NAMALWA (cell line): ENCODE data around the gene SMG7.
"Not testable (repeated sequence)": the region's sequence is repeated elsewhere in the genome, so short reads cannot be mapped to it uniquely, and the experiment has no call there.

Experiments
- DNase-seq: peaks from one replicate; pipeline ENCODE4 v3.0.0-alpha.2; 2015; ENCODE audit warnings: low spot score

Gene SMG7, protein sequence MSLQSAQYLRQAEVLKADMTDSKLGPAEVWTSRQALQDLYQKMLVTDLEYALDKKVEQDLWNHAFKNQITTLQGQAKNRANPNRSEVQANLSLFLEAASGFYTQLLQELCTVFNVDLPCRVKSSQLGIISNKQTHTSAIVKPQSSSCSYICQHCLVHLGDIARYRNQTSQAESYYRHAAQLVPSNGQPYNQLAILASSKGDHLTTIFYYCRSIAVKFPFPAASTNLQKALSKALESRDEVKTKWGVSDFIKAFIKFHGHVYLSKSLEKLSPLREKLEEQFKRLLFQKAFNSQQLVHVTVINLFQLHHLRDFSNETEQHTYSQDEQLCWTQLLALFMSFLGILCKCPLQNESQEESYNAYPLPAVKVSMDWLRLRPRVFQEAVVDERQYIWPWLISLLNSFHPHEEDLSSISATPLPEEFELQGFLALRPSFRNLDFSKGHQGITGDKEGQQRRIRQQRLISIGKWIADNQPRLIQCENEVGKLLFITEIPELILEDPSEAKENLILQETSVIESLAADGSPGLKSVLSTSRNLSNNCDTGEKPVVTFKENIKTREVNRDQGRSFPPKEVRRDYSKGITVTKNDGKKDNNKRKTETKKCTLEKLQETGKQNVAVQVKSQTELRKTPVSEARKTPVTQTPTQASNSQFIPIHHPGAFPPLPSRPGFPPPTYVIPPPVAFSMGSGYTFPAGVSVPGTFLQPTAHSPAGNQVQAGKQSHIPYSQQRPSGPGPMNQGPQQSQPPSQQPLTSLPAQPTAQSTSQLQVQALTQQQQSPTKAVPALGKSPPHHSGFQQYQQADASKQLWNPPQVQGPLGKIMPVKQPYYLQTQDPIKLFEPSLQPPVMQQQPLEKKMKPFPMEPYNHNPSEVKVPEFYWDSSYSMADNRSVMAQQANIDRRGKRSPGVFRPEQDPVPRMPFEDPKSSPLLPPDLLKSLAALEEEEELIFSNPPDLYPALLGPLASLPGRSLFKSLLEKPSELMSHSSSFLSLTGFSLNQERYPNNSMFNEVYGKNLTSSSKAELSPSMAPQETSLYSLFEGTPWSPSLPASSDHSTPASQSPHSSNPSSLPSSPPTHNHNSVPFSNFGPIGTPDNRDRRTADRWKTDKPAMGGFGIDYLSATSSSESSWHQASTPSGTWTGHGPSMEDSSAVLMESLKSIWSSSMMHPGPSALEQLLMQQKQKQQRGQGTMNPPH

DNA sequence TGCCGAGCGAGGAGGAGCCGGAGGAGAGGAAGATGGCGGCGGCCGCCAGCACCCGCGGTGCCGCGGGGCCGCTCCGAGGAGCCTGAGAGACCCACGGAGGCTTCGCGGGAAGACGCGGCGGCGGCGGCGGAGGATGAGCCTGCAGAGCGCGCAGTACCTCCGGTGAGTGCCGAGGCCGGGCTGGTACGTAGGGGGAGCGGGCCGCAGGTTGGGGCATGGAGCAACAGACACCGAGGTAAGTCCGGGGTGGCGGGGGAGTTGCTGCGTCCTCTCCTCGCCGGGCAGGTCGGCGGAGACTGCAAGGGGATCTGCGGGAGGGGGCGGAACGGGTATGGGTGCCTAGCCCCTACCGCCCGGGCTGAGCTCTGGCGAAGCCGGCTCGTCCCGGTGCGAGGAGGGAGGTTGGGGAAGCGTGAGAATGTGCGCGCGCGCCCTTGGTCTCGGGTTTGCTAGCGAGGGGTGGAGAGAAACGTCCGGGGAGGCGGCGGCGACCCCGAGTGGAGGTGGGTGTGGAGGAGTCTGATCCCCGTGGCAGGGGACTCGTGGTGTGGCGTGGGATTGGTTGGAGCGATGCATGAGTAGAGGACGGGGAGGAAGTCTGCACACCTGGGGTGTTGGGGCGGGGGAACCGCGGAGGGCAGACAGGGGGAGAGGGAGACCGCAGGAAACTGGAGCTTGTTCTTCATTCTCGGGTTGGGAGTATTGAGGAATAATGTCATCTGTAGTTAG is at the start of gene SMG7:
TSS of gene SMG7 (plus strand) at position 12 of the 729 bp plus-strand sequence. CDS start at position 134, 122 bp downstream.
- peak; percentile 83 for DNase-seq

DNA sequence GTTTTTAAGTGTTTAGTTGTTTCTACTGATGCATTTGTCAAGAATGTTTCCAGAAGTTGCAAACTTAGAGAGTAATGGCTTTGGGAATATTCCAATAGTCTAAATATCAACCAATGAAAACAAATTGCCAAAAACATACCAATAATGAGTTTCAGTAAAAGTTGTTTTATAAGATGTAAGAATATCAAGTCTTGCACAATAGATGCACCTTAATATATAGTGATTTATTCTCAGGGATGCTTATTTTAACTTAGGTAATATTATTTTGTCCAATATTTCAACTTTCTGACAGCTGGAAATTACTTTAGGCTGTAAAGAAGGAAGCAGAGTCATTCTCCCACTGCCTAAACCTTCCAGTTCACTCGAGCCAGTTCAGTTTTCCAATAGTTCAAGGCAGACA is 48.8 kb upstream of the SMG7 start:
- DNase-seq = no peak

DNA sequence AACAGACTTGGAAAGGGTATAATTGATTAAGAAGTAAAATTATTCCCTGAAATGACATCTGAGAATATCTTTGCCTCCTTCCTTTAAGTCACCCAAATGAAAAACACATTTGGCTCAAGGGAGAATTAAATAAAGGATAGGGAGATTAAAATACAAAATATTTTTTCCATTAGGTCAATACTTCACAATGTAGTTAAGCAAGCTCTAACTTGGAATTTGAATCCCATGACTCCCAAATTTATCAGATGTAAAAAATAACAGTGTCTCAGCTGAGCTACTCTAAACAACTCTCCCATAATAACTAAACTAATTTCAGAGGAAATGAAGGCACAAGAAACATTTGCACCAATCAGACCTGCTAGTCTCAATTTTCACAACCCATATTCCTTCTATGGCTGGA is 47.6 kb upstream of the SMG7 start:
- no peak for DNase-seq

DNA sequence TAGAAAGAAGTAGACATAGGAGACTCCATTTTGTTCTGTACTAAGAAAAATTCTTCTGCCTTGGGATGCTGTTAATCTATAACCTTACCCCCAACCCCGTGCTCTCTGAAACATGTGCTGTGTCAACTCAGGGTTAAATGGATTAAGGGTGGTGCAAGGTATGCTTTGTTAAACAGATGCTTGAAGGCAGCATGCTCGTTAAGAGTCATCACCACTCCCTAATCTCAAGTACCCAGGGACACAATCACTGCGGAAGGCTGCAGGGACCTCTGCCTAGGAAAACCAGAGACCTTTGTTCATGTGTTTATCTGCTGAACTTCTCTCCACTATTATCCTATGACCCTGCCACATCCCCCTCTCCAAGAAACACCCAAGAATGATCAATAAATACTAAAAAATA is 44.7 kb upstream of the SMG7 start:
- DNase-seq = not testable (repeated sequence)

DNA sequence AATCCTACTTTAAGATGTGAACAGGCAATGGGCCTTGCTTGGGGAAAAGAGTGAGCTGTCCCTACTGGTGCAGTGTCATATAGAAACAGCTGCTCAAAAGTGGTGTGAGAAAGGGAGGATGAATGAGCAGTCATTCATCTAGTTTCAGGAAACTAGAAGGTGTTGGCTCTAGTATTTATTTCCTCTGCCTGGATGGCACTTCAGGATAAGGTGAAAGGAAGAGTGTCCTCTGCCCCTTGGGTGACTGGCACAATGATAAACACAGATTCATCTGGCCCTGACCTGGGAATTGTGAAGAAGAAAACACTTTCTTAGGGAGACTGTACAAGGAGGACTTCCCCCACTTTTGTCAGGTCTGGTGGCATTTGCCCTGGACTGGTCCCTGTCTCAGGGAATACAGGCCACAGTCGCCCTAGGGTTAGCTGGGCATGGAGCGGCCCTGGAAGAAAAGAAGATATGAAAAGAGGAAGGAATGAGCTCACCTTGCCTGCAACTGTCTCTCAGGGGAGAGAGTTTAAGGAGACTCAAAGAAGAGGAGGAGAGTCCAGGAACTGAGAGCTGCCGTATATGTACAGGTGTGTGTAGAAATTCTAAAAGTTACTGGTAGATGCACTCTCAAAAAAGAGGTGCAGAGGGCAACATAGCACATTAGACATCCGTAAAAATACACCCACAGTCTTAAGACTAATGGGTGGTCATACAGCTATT is 40.3 kb upstream of the SMG7 start:
- DNase-seq = no peak

DNA sequence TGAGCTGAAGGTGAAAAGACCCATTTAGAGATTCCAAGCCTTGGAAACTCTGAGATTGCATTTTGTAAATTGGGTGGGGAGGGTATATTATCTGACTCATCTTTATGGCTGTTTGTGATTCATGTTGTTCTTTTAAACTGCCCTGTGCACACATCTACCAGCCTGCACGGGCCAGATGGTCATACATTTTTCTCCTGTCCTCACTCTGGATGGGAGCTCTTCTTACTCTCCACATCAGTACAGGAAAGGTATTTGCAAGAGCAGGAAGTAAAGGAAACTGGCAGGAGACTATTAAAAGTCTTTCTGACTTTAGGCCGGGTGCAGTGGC is 39.8 kb upstream of the SMG7 start:
- no peak for DNase-seq

DNA sequence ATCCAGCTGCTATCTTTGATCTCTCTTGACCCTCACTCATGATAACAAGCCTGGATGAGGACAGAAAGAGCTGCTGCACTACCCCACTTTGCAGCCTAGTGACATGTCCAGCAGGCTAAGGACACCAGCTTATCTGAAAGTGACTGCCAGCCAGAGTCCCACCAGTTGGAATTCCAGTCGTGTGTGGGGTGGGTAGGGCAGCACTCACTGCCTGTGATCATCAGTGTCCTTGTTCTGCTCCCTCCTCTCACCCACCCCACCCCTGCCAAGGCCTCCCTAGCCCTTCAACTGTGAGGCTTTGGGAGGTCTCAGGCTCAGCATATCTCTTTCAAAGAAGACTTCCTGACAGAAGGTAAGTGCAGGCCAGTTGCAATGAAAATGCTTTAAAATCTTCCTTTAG is 38.6 kb upstream of the SMG7 start:
- no peak for DNase-seq

DNA sequence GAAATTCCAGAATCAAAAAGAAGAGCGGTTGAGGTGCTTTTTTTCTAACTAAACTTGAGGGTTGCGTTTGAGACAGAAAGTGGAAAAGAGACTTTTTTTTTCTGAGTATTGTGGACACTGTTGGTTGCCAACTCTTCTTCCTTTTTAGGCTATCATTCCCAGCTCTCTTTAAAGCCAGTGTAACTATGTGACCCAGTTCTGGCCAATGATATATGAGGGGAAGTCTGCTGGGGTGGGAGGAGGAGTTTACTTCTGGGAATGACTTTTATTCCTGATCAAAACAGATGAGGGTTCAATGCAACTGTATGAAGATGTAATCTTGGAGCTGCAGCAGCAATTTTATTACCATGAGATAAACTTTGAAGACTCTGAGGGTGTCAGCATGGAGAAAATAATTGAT is 36.8 kb upstream of the SMG7 start:
- no peak for DNase-seq

DNA sequence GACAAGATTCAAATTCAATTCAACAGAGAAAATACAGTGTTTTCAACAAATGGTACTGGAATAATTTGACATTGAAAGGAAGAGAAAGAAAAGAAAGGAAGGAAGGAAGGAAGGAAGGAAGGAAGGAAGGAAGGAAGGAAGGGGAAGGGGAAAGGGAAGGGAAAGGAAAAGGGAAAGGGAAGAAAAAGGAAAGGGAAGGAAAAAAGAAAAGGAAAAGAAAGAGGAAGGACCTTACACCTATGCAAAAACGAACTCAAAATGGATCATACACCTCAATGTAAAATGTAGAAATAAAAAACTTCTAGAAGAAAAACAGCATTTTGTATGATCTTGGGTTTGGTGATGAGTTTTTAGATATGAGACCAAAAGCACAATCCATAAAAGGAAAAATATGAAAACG is 34.2 kb upstream of the SMG7 start:
- no peak for DNase-seq

DNA sequence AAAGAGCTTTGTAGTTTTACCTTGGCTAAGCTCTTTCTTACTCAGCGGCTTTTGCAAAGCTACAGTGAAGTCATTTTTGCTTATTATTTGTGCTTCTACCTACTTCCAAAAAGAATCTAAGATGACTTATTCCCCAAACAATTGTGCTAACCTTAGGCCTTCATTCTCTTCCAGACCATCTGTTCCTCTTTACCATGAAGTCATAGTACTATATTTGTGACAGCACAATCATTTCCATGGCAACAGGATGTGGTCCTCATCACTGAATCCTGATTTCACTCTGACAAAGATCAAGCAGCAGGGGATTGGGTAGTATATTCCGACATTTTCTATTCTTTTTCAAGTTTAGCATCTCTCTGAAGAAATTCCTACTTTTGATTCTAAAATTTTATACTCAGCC is 29.3 kb upstream of the SMG7 start:
- no peak for DNase-seq

DNA sequence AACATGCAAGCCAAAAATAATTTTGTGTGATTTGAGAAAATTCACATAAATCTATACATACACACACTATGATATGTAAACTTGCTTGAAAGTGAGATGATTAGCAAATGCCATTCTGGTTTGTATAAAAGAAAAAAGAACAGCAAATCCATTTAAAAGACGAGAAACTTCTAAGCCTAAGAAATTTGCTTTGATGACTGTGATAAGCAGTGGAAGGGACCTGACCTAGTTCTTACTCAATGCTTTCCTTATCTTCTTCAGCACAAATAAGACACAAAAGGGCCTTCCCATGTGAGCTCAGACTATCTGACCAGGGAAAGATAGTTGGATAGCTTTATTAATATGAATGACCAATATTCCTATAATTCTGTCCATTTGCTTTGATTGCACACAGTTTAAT is 28.8 kb upstream of the SMG7 start:
- DNase-seq = no peak

DNA sequence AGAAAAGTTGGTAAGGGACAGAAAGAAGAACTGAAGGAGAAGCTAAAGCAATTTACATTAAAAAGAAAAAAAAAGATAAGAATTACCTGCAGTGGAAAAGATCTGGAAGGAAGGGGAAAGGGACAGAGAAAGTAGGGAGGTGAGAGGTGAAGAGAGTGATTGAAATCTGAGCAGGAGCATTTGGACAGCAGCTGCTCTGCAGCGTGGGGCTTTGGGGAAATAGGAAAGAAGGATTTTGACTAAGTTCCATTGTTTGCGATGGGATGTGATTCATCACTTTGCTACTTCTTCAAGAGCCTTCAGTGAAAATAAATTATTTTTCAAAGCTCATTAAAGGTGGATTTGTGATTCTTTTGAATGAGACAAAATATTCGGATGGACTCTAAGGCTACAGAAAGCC is 28.1 kb upstream of the SMG7 start:
- no peak for DNase-seq

DNA sequence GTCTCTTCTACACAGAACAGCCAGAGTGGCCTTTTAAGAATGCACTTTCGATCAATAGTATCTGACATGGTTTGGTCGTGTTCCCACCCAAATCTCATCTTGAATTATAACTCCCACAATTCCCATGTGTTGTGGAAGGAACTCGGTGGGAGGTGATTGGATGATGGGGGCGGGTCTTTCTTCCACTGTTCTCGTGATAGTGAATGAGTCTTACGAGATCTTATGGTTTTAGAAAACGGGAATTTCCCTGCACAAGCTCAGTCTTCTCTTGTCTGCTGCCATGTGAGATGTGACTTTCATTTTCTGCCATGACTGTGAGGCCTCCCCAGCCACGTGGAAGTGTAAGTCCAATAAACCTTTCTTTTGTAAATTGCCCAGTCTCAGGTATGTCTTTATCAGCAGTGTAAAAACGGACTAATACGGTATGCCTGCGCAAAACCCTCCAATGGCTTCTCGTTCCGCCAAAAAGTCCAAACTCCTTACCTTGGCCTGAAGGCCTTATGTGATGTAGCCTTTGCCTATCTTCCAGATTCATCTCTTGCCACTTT is 23.0 kb upstream of the SMG7 start:
- DNase-seq = no peak

DNA sequence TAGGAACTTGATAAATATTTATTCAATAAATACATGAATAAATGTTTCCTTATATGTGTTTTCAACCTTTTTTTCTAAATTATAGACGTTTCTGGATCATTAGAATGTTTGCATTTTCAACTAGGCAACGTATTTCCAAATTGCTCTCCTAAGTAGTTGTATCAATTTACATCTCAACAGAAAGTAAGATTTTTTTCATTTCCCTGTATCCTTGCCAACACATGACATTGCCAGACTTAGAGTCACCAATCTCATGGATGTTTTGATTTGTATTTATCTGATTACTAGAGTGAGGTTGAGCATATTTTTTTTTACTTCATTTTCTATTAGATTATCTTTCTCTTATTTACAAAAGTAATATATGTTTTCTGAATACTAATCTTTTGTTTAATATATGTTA is 22.2 kb upstream of the SMG7 start:
- DNase-seq = no peak

DNA sequence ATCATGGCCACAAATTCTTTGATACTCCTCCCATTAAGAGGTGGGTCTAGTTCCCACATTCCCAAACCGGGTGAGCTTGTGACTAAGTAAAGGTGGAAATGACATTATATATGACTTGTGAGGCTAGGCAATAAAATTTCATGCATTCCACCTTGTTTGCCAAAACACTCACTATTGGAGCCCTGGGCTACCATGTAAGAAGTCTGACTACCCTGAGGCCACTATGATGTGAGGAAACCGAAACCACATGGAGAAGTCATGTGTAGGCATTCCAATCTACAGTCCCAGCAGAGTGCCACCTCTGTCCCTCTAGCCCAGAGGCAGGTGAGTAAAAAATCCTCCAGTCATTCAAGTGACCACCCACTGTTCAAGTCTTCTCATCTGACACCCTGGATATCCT is 17.9 kb upstream of the SMG7 start:
- DNase-seq = no peak

DNA sequence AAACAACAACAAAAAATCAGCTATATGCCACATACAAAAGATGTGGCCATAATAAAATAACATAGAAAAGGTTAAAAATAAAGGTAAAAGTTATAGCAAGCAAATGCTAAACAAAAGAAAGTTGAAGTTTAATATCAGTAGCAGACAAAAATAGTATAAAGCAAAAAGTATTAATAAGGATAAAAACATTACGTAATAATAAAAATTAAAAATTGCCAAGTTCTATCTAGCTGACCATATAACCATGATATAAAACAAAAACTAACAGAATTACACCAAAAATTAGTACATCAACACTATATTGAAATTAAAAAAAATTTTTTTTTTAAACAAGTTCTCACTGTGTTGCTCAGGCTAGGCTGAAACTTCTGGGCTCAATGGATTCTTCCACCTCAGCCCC is 15.5 kb upstream of the SMG7 start:
- DNase-seq = no peak

DNA sequence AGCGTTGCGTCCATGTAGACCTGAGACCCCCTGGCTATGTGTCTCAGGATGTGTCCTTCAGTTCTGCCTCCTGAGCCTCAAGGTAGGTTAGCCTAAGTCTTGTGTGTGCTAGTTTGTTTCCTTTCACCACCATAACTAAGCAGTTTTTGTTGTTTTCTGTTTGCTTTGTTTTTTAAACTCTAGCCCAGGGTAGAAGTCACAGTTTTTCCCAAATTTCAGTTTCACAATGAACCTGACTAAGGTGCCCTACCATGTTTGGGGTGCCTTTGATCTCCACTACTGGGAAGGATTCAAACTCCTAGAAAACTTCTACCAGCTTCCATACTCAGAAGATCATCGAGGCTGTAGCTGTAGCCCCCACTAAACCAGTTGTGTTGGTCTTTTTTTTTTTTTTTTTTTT is 14.8 kb upstream of the SMG7 start:
- no peak for DNase-seq

DNA sequence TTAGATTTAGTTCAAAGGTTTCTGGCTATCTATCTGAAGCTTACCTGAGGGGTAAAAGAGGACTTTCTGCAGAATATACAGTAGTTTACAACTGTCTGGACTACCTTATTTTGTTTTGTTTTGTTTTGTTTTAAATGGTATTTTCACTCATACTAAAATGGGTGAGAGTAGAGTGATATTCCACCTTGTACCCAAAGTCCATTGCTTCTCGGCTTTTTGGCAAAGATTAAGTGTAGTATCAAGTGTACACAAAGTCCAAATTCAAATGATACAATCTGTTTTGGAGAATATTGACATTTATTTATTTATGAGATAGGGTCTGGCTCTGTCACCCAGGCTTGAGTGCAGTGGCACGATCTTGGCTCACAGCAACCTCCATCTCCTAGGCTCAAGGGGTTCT is 11.7 kb upstream of the SMG7 start:
- no peak for DNase-seq

DNA sequence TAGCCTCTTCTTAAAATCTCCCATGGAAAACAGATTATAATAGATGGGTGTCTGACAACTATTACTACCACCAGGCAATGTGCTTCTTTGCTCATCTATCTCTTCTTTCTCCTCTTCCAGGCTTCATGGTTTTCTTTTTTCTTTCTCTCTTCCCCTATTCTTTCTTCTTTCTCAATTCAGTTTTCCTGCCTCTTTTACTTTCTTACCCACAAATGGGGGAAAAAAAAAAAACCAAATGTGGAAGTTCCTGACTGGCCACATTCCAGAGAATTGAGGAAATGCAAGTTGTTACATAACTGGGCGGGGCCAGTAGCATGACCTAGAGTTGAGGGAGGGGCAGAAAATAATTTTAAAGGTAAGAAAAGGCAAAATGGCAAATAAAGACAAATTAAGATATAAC is 10.9 kb upstream of the SMG7 start:
- DNase-seq = no peak

DNA sequence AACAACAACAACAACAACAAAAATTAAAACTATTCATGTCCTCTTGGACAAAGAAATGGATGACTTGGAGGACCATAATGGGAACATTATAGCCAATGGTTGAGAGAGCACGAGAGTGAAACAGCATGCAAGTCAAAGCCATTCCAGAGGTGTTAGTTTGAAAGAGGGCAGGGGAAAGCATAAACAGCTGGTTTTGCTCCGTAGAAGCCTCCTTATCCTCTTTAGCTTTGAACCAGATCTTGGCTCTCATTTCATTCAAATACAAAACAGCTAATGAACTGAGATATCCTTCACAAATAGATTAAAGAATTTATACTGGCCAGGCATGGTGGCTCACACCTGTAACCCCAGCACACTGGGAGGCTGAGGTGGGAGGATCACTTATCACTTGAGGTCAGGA is 8.7 kb upstream of the SMG7 start:
- DNase-seq = no peak

DNA sequence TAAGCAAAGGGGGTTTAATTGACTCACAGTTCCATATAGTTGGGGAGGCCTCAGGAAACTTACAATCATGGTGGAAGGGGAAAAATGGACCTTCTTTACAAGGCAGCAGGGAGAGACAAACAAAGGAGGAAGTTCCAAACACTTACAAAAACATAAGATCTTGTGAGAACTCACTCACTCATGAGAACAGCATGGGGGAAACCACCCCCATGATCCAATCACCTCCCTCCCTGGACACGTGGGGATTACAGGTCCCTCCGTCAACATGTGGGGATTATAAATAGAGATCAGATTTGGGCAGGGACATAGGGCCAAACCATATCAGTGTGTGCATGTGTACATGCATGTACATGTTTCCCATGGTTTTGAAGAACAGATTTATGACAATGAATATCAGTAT is 5.5 kb upstream of the SMG7 start:
- no peak for DNase-seq
